Stimulated activated naive CD4-positive, alpha-beta T cell (primary cell): Measurements from ENCODE around the gene SOHLH1.

Experiments
- DNase-seq, 6 experiments: peaks; one replicate each; lab custom pipeline; 2025; lab: John Stamatoyannopoulos, UW

SOHLH1 gene

GRCh38 chr9:135729480-135729879 lies 30.2 kb upstream of the SOHLH1 start:
- DNase-seq, result no peak

- DNase-seq, result no peak
Observed at GRCh38 chr9:135728436-135729110, 29.3 kb upstream of the SOHLH1 start.

GRCh38 chr9:135727257-135727875 lies 28.1 kb upstream of the SOHLH1 start:
- DNase-seq, result no peak

- no peak for DNase-seq
Observed at GRCh38 chr9:135726138-135726853, 27.0 kb upstream of the SOHLH1 start.

GRCh38 chr9:135724186-135724787 lies 25.0 kb upstream of the SOHLH1 start:
- DNase-seq, result no peak

GRCh38 chr9:135722365-135722764 lies 23.1 kb upstream of the SOHLH1 start:
- no peak for DNase-seq

- no peak for DNase-seq
Observed at GRCh38 chr9:135719472-135719871, 20.2 kb upstream of the SOHLH1 start.

- DNase-seq, result no peak
Observed at GRCh38 chr9:135718616-135719015, 19.3 kb upstream of the SOHLH1 start.

- DNase-seq, result no peak
Observed at GRCh38 chr9:135717410-135717809, 18.1 kb upstream of the SOHLH1 start.

GRCh38 chr9:135716045-135716444 lies 16.8 kb upstream of the SOHLH1 start:
- DNase-seq, result no peak

GRCh38 chr9:135715056-135715595 lies 15.8 kb upstream of the SOHLH1 start:
- DNase-seq, result no peak

- no peak for DNase-seq
Observed at GRCh38 chr9:135714242-135715055, 15.2 kb upstream of the SOHLH1 start.

- no peak for DNase-seq
Observed at GRCh38 chr9:135712613-135713295, 13.5 kb upstream of the SOHLH1 start.

GRCh38 chr9:135711881-135712280 lies 12.6 kb upstream of the SOHLH1 start:
- no peak for DNase-seq

- DNase-seq, result no peak
Observed at GRCh38 chr9:135711391-135711790, 12.1 kb upstream of the SOHLH1 start.

GRCh38 chr9:135708164-135708563 lies 8.9 kb upstream of the SOHLH1 start:
- no peak for DNase-seq

- DNase-seq, result no peak
Observed at GRCh38 chr9:135707252-135708138, 8.2 kb upstream of the SOHLH1 start.

- no peak for DNase-seq
Observed at GRCh38 chr9:135706288-135706687, 7.0 kb upstream of the SOHLH1 start.

GRCh38 chr9:135705376-135705775 lies 6.1 kb upstream of the SOHLH1 start:
- DNase-seq, result no peak

- DNase-seq, result no peak
Observed at GRCh38 chr9:135704483-135704882, 5.2 kb upstream of the SOHLH1 start.
